H1 (cell line): ENCODE measurements around the gene TYR. TPM values are rescaled to one million over a fixed set of nuclear protein-coding genes. Genes with fewer than 3 reads are reported as not detected.

ENCODE experiments used
- CTCF ChIA-PET: fragments of 300-600 bp; sonication (Branson Sonifier 250); formaldehyde crosslinking; loops from one replicate; lab custom pipeline; 2021; ENCODE audit not compliant: partially characterized antibody; lab: Charles Lee
- POLR2A ChIA-PET: fragments of 300-600 bp; sonication (Branson Sonifier 250); formaldehyde crosslinking; loops from one replicate; lab custom pipeline; 2021; ENCODE audit warnings: inconsistent platforms; ENCODE audit not compliant: partially characterized antibody; lab: Charles Lee
- DNase-seq, 2 experiments: peaks; one replicate each; pipeline versions ENCODE4 v3.0.0 to v3.0.0-alpha.2; 2010 to 2022; ENCODE audit warnings: low spot score in 2 of 2, low read depth in 1 of 2, mixed read lengths in 1 of 2
- FAIRE-seq: peaks from 2 replicates; lab custom pipeline; 2011; peaks lifted over from hg19 to GRCh38; lab: Jason Lieb, UNC
- H2AFZ ChIP-seq: 2 replicates; pipeline ENCODE4 v1.8.1; 2012; ENCODE audit warnings: low read length, inconsistent platforms
- H2AK5ac ChIP-seq: 2 replicates; pipeline ENCODE4 v1.6.1; 2013; ENCODE audit warnings: low read depth, low read length
- H2BK120ac ChIP-seq: replicated peaks from 2 replicates; pipeline ENCODE3; 2013; ENCODE audit warnings: low read depth, low read length, inconsistent platforms
- H2BK12ac ChIP-seq: 2 replicates; pipeline ENCODE4 v1.6.1; 2013; ENCODE audit warnings: low read depth, low read length
- H2BK15ac ChIP-seq: 2 replicates; pipeline ENCODE4 v1.6.1; 2013; ENCODE audit warnings: low read length
- H2BK20ac ChIP-seq: 2 replicates; pipeline ENCODE4 v1.6.1; 2013; ENCODE audit warnings: low read length
- H2BK5ac ChIP-seq: 2 replicates; pipeline ENCODE4 v1.6.1; 2013; ENCODE audit warnings: low read depth, low read length
- H3K14ac ChIP-seq: 2 replicates; pipeline ENCODE4 v1.6.1; 2013; ENCODE audit warnings: inconsistent platforms; ENCODE audit not compliant: insufficient read length
- H3K18ac ChIP-seq: 2 replicates; pipeline ENCODE4 v1.6.1; 2013; ENCODE audit warnings: low read length; ENCODE audit errors: extremely low read depth
- H3K23ac ChIP-seq: 2 replicates; pipeline ENCODE4 v1.6.1; 2013; ENCODE audit warnings: inconsistent platforms; ENCODE audit not compliant: insufficient read length
- H3K23me2 ChIP-seq: 2 replicates; pipeline ENCODE4 v1.6.1; 2013; ENCODE audit warnings: low read depth, low read length
- H3K27ac ChIP-seq: 2 replicates; pipeline ENCODE4 v1.6.1; 2011; ENCODE audit warnings: low read depth, low read length, inconsistent platforms
- H3K27me3 ChIP-seq, 4 experiments: replicated peaks in 1 of 4; 1 replicate in 1 of 4; 2 replicates in 3 of 4; pipeline versions ENCODE4 v1.6.1 to v1.8.1; 2011 to 2013; ENCODE audit warnings: low read length in 3 of 4, mild to moderate bottlenecking in 3 of 4, inconsistent platforms in 2 of 4, mixed read lengths in 2 of 4, moderate library complexity in 1 of 4; ENCODE audit not compliant: control insufficient read depth in 3 of 4, insufficient read depth in 3 of 4; ENCODE audit errors: extremely low read depth in 1 of 4
- H3K36me3 ChIP-seq, 4 experiments: 2 replicates each; pipeline versions ENCODE4 v1.6.1 to v1.8.1; 2011 to 2013; ENCODE audit warnings: mild to moderate bottlenecking in 4 of 4, low read length in 3 of 4, moderate library complexity in 2 of 4, control low read depth in 1 of 4, inconsistent platforms in 1 of 4; ENCODE audit not compliant: insufficient read depth in 4 of 4, control insufficient read depth in 2 of 4
- H3K4ac ChIP-seq: replicated peaks from 2 replicates; pipeline ENCODE3; 2013; ENCODE audit warnings: low read length, low read depth, mixed read lengths, inconsistent platforms; ENCODE audit not compliant: insufficient read length
- H3K4me1 ChIP-seq, 4 experiments: replicated peaks in 1 of 4; 1 replicate in 1 of 4; 2 replicates in 3 of 4; pipeline versions ENCODE4 v1.6.1 to v1.8.1; 2011 to 2013; ENCODE audit warnings: low read length in 3 of 4, inconsistent platforms in 2 of 4, mixed read lengths in 1 of 4; ENCODE audit not compliant: insufficient read depth in 4 of 4, control insufficient read depth in 3 of 4
- H3K4me2 ChIP-seq, 2 experiments: 2 replicates each; pipeline versions ENCODE4 v1.6.1 to v1.8.1; 2011 to 2013; ENCODE audit warnings: low read depth in 2 of 2, low read length in 2 of 2, control low read depth in 1 of 2, inconsistent platforms in 1 of 2, mild to moderate bottlenecking in 1 of 2; ENCODE audit not compliant: insufficient read depth in 1 of 2
- H3K4me3 ChIP-seq, 4 experiments: fragments of 200-600, 300-600 bp in 1 of 4; sonication (generic), shearing (Covaris generic), sonication (Bioruptor Twin) in 1 of 4; 2 replicates each; pipeline versions ENCODE4 v1.5.1 to v1.8.1; 2011 to 2016; ENCODE audit warnings: low read length in 4 of 4, low read depth in 3 of 4, control low read depth in 2 of 4, inconsistent platforms in 2 of 4, mild to moderate bottlenecking in 2 of 4, mixed read lengths in 1 of 4, moderate library complexity in 1 of 4; ENCODE audit not compliant: insufficient read depth in 2 of 4; ENCODE audit errors: extremely low read depth in 1 of 4
- H3K56ac ChIP-seq: replicated peaks from 2 replicates; pipeline ENCODE3; 2013; ENCODE audit warnings: low read depth, mild to moderate bottlenecking, mixed read lengths, low read length, inconsistent platforms; ENCODE audit not compliant: insufficient read length
- H3K79me1 ChIP-seq: 2 replicates; pipeline ENCODE4 v1.6.1; 2013; ENCODE audit warnings: low read depth, low read length, control low read depth
- H3K79me2 ChIP-seq, 2 experiments: 2 replicates each; pipeline versions ENCODE4 v1.6.1 to v1.8.1; 2012 to 2013; ENCODE audit warnings: low read length in 2 of 2, mild to moderate bottlenecking in 2 of 2, inconsistent platforms in 1 of 2; ENCODE audit not compliant: insufficient read depth in 2 of 2, control insufficient read depth in 1 of 2
- H3K9ac ChIP-seq, 4 experiments: replicated peaks in 1 of 4; 1 replicate in 1 of 4; 2 replicates in 3 of 4; pipeline versions ENCODE4 v1.6.1 to v1.8.1; 2011 to 2013; ENCODE audit warnings: low read depth in 3 of 4, low read length in 3 of 4, control low read depth in 2 of 4, mild to moderate bottlenecking in 2 of 4, moderate library complexity in 2 of 4, inconsistent platforms in 1 of 4; ENCODE audit errors: extremely low read depth in 1 of 4
- H3K9me3 ChIP-seq, 2 experiments: 2 replicates each; pipeline versions ENCODE4 v1.6.1 to v1.8.1; 2012 to 2013; ENCODE audit warnings: mild to moderate bottlenecking in 2 of 2, moderate library complexity in 2 of 2, control low read depth in 1 of 2, inconsistent platforms in 1 of 2, low read depth in 1 of 2, low read length in 1 of 2, mixed read lengths in 1 of 2; ENCODE audit not compliant: insufficient read depth in 2 of 2
- H4K20me1 ChIP-seq, 2 experiments: replicated peaks in 1 of 2; 2 replicates each; pipeline versions ENCODE3 to v1.8.1; 2011 to 2013; ENCODE audit warnings: inconsistent platforms in 2 of 2, low read length in 2 of 2, mild to moderate bottlenecking in 1 of 2; ENCODE audit not compliant: insufficient read depth in 2 of 2, control insufficient read depth in 1 of 2
- H4K5ac ChIP-seq: 2 replicates; pipeline ENCODE4 v1.6.1; 2013; ENCODE audit warnings: low read length, low read depth, mixed read lengths, inconsistent platforms; ENCODE audit not compliant: insufficient read length
- H4K8ac ChIP-seq: 2 replicates; pipeline ENCODE4 v1.8.0; 2013; ENCODE audit warnings: mild to moderate bottlenecking, moderate library complexity, low read length, inconsistent platforms; ENCODE audit not compliant: insufficient read depth; ENCODE audit errors: extremely low read depth
- H4K91ac ChIP-seq: replicated peaks from 2 replicates; pipeline ENCODE3; 2013; ENCODE audit warnings: low read length, mixed read lengths, inconsistent platforms; ENCODE audit not compliant: insufficient read length
- CBX5 ChIP-seq: fragments of 300-800, 300-1000 bp; sonication (generic); IDR thresholded peaks from 2 replicates; pipeline ENCODE4 v1.7.1; 2016; ENCODE audit warnings: antibody characterized with exemption, low read length, low read depth
- E2F6 ChIP-seq: IDR thresholded peaks from 2 replicates; pipeline ENCODE4 v1.6.1; 2012; ENCODE audit warnings: inconsistent platforms
- HDAC2 ChIP-seq, 2 experiments: fragments of 300-600 bp in 1 of 2; sonication (generic) in 1 of 2; IDR thresholded peaks; 2 replicates each; pipeline ENCODE4 v1.6.1; 2011 to 2012; ENCODE audit warnings: low read depth in 2 of 2, low read length in 2 of 2, mild to moderate bottlenecking in 2 of 2, moderate library complexity in 2 of 2, borderline replicate concordance in 1 of 2, inconsistent platforms in 1 of 2
- KDM1A ChIP-seq: fragments of 200-600, 300-600 bp; sonication (generic); IDR thresholded peaks from 2 replicates; pipeline ENCODE4 v1.7.1; 2016; ENCODE audit warnings: mild to moderate bottlenecking, low read length, borderline replicate concordance
- RNF2 ChIP-seq: fragments of 200-900, 300-1000 bp; sonication (generic); IDR thresholded peaks from 2 replicates; pipeline ENCODE4 v1.7.1; 2016; ENCODE audit warnings: borderline replicate concordance, low read depth, mild to moderate bottlenecking, antibody characterized with exemption, low read length; ENCODE audit not compliant: poor library complexity, severe bottlenecking; ENCODE audit errors: missing control alignments
- RXRA ChIP-seq: IDR thresholded peaks from 2 replicates; pipeline ENCODE4 v1.6.1; 2011; ENCODE audit warnings: low read depth, mild to moderate bottlenecking, low read length, moderate library complexity; ENCODE audit not compliant: insufficient read depth
- TCF12 ChIP-seq: IDR thresholded peaks from 2 replicates; pipeline ENCODE4 v1.6.1; 2011; ENCODE audit warnings: low read depth, mild to moderate bottlenecking, low read length
- YY1 ChIP-seq: IDR thresholded peaks from 2 replicates; pipeline ENCODE4 v1.6.1; 2011; ENCODE audit warnings: low read depth, mild to moderate bottlenecking, low read length
- WGBS, 2 experiments: shearing (Covaris generic) in 1 of 2; methylation state at CpG; one replicate each; pipeline versions ENCODE4 v1.1.6 to v1.1.7; 2013 to 2015; ENCODE audit warnings: low lambda C conversion rate in 2 of 2, mixed read lengths in 2 of 2, inconsistent platforms in 1 of 2, low coverage in 1 of 2, missing lambda C conversion rate in 1 of 2; ENCODE audit not compliant: insufficient replicate concordance in 2 of 2, insufficient coverage in 1 of 2, insufficient read length in 1 of 2; ENCODE audit errors: extremely low coverage in 1 of 2, missing lambda C conversion rate in 1 of 2; 5-methylcytosine and 5-hydroxymethylcytosine counted together
- polyA plus RNA-seq, 7 experiments: library from polyadenylated mRNA; depleted of rRNA in 3 of 7; stranded (reverse) in 5 of 7; unstranded in 2 of 7; fragments of >200 nt in 5 of 7; fragments of 200-250 nt in 2 of 7; gene quantifications; 1 replicate in 5 of 7; 2 replicates in 1 of 7; 4 replicates in 1 of 7; pipeline versions ENCODE4 v1.2.1 to v1.2.3, GENCODE V29; 2011 to 2013; ENCODE audit warnings: missing spikeins in 2 of 7, mixed read lengths in 2 of 7
- total RNA-seq: library from RNA; stranded (reverse); fragmentation: NEBNext Ultra II Directional; extraction: Animal tissue kit (Norgen Biotek cat#: 25700); gene quantifications from 2 replicates; pipeline ENCODE4 v1.2.1, GENCODE V29; 2021

The TYR gene
- total and polyA plus RNA-seq, 2 of the 8 experiments (the other 6 are each of a cell fraction or from before 2014, with no cell fraction given): not detected

- no peaks in the 10 kb centered on the region for H3K4me1 ChIP-seq
- H3K23ac ChIP-seq: no peak overlapping the region
- 88% methylated on average over 1 of the region's 1 CpG; no CpG with 5 or more reads in 1 of the 2 experiments for WGBS, 2 experiments
- no peak overlapping the region for H2BK15ac ChIP-seq
- H3K79me1 ChIP-seq: no peaks in the 10 kb centered on the region
- no peaks in the 10 kb centered on the region for H3K9me3 ChIP-seq
- no peaks in the 10 kb centered on the region for H3K27me3 ChIP-seq
- no peak overlapping the region for H2AK5ac ChIP-seq
- FAIRE-seq (no peak), DNase-seq (no peak)
- H3K36me3 ChIP-seq: no peaks in the 10 kb centered on the region
- H3K4me2 ChIP-seq: no peak overlapping the region
- H2BK20ac ChIP-seq: no peak overlapping the region
- no peak overlapping the region for H3K14ac ChIP-seq
- H3K27ac ChIP-seq: no peak overlapping the region
- no peak overlapping the region for H2BK12ac ChIP-seq
- CTCF ChIA-PET: no interaction called here
- H3K4me3 ChIP-seq: no peak overlapping the region
- no peak overlapping the region for H2AFZ ChIP-seq
- no peak overlapping the region for H4K91ac ChIP-seq
- no peaks in the 10 kb centered on the region for H3K23me2 ChIP-seq
- H3K9ac ChIP-seq: no peak overlapping the region
- no peak overlapping the region for H4K8ac ChIP-seq
- TF ChIP-seq TCF12 (no peak), RXRA (no peak), KDM1A (no peak), E2F6 (no peak), HDAC2 (IDR thresholded peaks at IDR 0.05; ENCODE audit: borderline replicate concordance in 1 of 2, low read depth in 2 of 2, low read length in 2 of 2) (no peak), RNF2 (no peak), CBX5 (no peak), YY1 (no peak)
- H3K4ac ChIP-seq: no peak overlapping the region
- H2BK120ac ChIP-seq: no peak overlapping the region
- H2BK5ac ChIP-seq: no peak overlapping the region
- POLR2A ChIA-PET: no interaction called here
- H4K5ac ChIP-seq: no peak overlapping the region
- no peaks in the 10 kb centered on the region for H4K20me1 ChIP-seq
- H3K18ac ChIP-seq: no peak overlapping the region
- H3K56ac ChIP-seq: no peak overlapping the region
- no peaks in the 10 kb centered on the region for H3K79me2 ChIP-seq
Observed at GRCh38 chr11:89147229-89147628, 30.4 kb upstream of the TYR start.
